NCI-H2196 treated with DMSO at 0.1 percent for 48 hours (cell line): Measurements from ENCODE around the gene PRELP.
A peak's percentile ranks its signal among the peaks of the same experiment; 100 is the strongest.

Source experiments
- DNase-seq: peaks from one replicate; lab custom pipeline; 2025; ENCODE audit not compliant: unreplicated experiment; lab: John Stamatoyannopoulos, UW

Gene PRELP

GRCh38 chr1:203521074-203521794 is 45.6 kb downstream of the PRELP start:
- DNase-seq, result no peak

GRCh38 chr1:203521812-203522211 is 46.2 kb downstream of the PRELP start:
- DNase-seq, result no peak

GRCh38 chr1:203522237-203522636 is 46.6 kb downstream of the PRELP start:
- no peak for DNase-seq

- no peak for DNase-seq
These were observed 48.1 kb downstream of the PRELP start for GRCh38 chr1:203523667-203524066.

- DNase-seq, result no peak
These were observed 48.5 kb downstream of the PRELP start for GRCh38 chr1:203524152-203524551.

GRCh38 chr1:203524824-203525223 is 49.2 kb downstream of the PRELP start:
- no peak for DNase-seq

GRCh38 chr1:203525685-203526084 is 50.1 kb downstream of the PRELP start:
- DNase-seq, result no peak

- no peak for DNase-seq
These were observed 50.5 kb downstream of the PRELP start for GRCh38 chr1:203526130-203526529.

- no peak for DNase-seq
These were observed 51.0 kb downstream of the PRELP start for GRCh38 chr1:203526572-203526971.

GRCh38 chr1:203527013-203527412 is 51.4 kb downstream of the PRELP start:
- DNase-seq, result no peak

- DNase-seq, result no peak
These were observed 52.5 kb downstream of the PRELP start for GRCh38 chr1:203528063-203528462.

- no peak for DNase-seq
These were observed 53.6 kb downstream of the PRELP start for GRCh38 chr1:203528976-203529835.

GRCh38 chr1:203531063-203531462 is 55.5 kb downstream of the PRELP start:
- no peak for DNase-seq

GRCh38 chr1:203534012-203534411 is 58.4 kb downstream of the PRELP start:
- DNase-seq, result no peak

GRCh38 chr1:203534526-203534925 is 58.9 kb downstream of the PRELP start:
- DNase-seq, result no peak

GRCh38 chr1:203536575-203536974 is 61.0 kb downstream of the PRELP start:
- DNase-seq, result no peak

GRCh38 chr1:203536980-203537455 is 61.4 kb downstream of the PRELP start:
- no peak for DNase-seq

GRCh38 chr1:203537806-203538464 is 62.3 kb downstream of the PRELP start:
- no peak for DNase-seq

- DNase-seq, result no peak
These were observed 63.1 kb downstream of the PRELP start for GRCh38 chr1:203538726-203539125.

- peak; percentile 14 for DNase-seq
These were observed 64.4 kb downstream of the PRELP start for GRCh38 chr1:203539831-203540546.
